ENCODE measurements around the gene MDFIC. TPM values are rescaled to one million over a fixed set of nuclear protein-coding genes. Genes with fewer than 3 reads are reported as not detected.

Gene MDFIC
- total RNA-seq, 1 experiment from 2014 or later = 7.3 TPM

DNA sequence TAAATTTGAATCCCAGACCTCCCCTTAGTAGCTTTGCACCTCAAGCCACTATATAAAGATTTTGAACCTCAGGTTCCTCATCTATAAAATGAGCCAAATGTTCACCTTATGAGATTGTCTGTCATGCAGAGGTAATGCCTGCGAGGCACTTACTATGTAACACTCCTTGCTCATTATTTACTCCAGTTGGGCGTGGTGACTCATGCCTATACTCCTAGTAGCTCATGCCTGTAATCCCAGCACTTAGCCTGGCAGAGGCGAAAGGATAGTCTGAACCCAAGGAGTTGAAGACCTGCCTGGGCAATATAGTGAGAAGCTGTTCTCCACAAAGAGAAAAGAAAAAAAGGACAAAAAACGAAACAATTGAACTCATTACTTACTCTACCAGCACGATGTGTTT lies 82.2 kb downstream of the MDFIC start:
- ATAC-seq = no peak
- Histone ChIP-seq H3K9me3 (ENCODE audit: control insufficient read depth, insufficient read depth, low read depth, low read length) (no peaks in the 10 kb centered on the region), H3K27ac (ENCODE audit: low read length) (no peak overlapping the region), H3K27me3 (ENCODE audit: control insufficient read depth, insufficient read depth, low read length) (no peaks in the 10 kb centered on the region), H3K4me1 (ENCODE audit: control insufficient read depth, insufficient read depth, low read length) (no peaks in the 10 kb centered on the region), H3K4me3 (ENCODE audit: low read depth in 2 of 2, low read length in 2 of 2) (no peak overlapping the region), H3K36me3 (ENCODE audit: control insufficient read depth, insufficient read depth, low read length) (no peaks in the 10 kb centered on the region)
- CTCF ChIA-PET = no interaction called here
- in situ Hi-C loops (cut with HindIII; ENCODE audit: low pct_unique_long_range_greater_than_20kb, low sequenced_read_pairs) = no loop called here
- POLR2A ChIA-PET = interaction anchor here (0.6 kb wide), 1 partner anchor 92 kb away, joined by 3 read pairs; no protein-coding TSS in a partner anchor
- intact Hi-C loops (cut with micrococcal nuclease; ENCODE audit: unreplicated experiment) = no loop called here
- no peak for DNase-seq (ENCODE audit: low read depth, low spot score)
- TF ChIP-seq, protein P1, sequence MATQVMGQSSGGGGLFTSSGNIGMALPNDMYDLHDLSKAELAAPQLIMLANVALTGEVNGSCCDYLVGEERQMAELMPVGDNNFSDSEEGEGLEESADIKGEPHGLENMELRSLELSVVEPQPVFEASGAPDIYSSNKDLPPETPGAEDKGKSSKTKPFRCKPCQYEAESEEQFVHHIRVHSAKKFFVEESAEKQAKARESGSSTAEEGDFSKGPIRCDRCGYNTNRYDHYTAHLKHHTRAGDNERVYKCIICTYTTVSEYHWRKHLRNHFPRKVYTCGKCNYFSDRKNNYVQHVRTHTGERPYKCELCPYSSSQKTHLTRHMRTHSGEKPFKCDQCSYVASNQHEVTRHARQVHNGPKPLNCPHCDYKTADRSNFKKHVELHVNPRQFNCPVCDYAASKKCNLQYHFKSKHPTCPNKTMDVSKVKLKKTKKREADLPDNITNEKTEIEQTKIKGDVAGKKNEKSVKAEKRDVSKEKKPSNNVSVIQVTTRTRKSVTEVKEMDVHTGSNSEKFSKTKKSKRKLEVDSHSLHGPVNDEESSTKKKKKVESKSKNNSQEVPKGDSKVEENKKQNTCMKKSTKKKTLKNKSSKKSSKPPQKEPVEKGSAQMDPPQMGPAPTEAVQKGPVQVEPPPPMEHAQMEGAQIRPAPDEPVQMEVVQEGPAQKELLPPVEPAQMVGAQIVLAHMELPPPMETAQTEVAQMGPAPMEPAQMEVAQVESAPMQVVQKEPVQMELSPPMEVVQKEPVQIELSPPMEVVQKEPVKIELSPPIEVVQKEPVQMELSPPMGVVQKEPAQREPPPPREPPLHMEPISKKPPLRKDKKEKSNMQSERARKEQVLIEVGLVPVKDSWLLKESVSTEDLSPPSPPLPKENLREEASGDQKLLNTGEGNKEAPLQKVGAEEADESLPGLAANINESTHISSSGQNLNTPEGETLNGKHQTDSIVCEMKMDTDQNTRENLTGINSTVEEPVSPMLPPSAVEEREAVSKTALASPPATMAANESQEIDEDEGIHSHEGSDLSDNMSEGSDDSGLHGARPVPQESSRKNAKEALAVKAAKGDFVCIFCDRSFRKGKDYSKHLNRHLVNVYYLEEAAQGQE (IDR thresholded peaks at IDR 0.05; ENCODE audit: insufficient read depth in 1 of 2, low read depth in 2 of 2, low read length in 1 of 2) = no peak
- TF ChIP-seq TCF7L2 (IDR thresholded peaks at IDR 0.05; ENCODE audit: low read depth, low read length) = no peak
- TF ChIP-seq CTCF (IDR thresholded peaks at IDR 0.05) = no peak
- no peak for TF ChIP-seq SIN3A (IDR thresholded peaks at IDR 0.05; ENCODE audit: borderline replicate concordance, insufficient read depth, low read depth, low read length)
- no peak for TF ChIP-seq POLR2AphosphoS5 (IDR thresholded peaks at IDR 0.05; ENCODE audit: low read depth, low read length)
- no TSS peak for BruUV-seq (replicated peaks)

GRCh38 chr7:115005251-115005650 lies 83.4 kb downstream of the MDFIC start:
- in situ Hi-C loops (cut with HindIII; ENCODE audit: low pct_unique_long_range_greater_than_20kb, low sequenced_read_pairs) (no loop called here), intact Hi-C loops (cut with micrococcal nuclease; ENCODE audit: unreplicated experiment) (no loop called here)
- ATAC-seq (no peak), DNase-seq (ENCODE audit: low read depth, low spot score) (no peak)
- Histone ChIP-seq H3K9me3 (ENCODE audit: control insufficient read depth, insufficient read depth, low read depth, low read length) (no peaks in the 10 kb centered on the region), H3K4me1 (ENCODE audit: control insufficient read depth, insufficient read depth, low read length) (no peaks in the 10 kb centered on the region), H3K36me3 (ENCODE audit: control insufficient read depth, insufficient read depth, low read length) (no peaks in the 10 kb centered on the region), H3K27me3 (ENCODE audit: control insufficient read depth, insufficient read depth, low read length) (no peaks in the 10 kb centered on the region), H3K27ac (ENCODE audit: low read length) (no peak overlapping the region), H3K4me3 (ENCODE audit: low read depth in 2 of 2, low read length in 2 of 2) (no peak overlapping the region)
- BruUV-seq (replicated peaks) = no TSS peak
- POLR2A ChIA-PET = no interaction called here
- TF ChIP-seq CTCF (IDR thresholded peaks at IDR 0.05) = no peak
- no peak for TF ChIP-seq SIN3A (IDR thresholded peaks at IDR 0.05; ENCODE audit: borderline replicate concordance, insufficient read depth, low read depth, low read length)
- TF ChIP-seq POLR2AphosphoS5 (IDR thresholded peaks at IDR 0.05; ENCODE audit: low read depth, low read length) = no peak
- TF ChIP-seq, protein P1 (IDR thresholded peaks at IDR 0.05; ENCODE audit: insufficient read depth in 1 of 2, low read depth in 2 of 2, low read length in 1 of 2) = no peak
- TF ChIP-seq TCF7L2 (IDR thresholded peaks at IDR 0.05; ENCODE audit: low read depth, low read length) = no peak
- CTCF ChIA-PET = no interaction called here
